ENCODE measurements around the gene CUL9.

DNA sequence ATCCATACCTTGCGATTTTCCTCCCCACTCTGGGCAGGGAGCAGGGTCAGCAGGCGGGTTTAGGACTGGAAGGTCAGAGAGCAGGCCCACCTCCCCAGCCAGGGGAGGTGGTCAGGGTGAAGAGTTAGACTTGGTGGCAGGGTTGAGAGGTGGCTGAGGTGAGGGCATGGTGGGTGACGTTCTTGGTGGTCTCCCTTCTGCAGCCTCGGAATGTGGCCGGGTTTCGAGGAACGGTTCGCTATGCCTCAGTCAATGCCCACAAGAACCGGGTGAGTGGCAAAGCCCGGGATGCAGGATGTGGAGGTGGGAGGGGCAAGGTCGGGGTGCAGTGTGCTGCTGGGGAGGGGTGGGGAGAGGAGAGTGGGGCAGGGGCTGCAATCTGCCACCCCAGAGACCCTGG is 72.8 kb downstream of the CUL9 start:
- TF ChIP-seq, protein P1, sequence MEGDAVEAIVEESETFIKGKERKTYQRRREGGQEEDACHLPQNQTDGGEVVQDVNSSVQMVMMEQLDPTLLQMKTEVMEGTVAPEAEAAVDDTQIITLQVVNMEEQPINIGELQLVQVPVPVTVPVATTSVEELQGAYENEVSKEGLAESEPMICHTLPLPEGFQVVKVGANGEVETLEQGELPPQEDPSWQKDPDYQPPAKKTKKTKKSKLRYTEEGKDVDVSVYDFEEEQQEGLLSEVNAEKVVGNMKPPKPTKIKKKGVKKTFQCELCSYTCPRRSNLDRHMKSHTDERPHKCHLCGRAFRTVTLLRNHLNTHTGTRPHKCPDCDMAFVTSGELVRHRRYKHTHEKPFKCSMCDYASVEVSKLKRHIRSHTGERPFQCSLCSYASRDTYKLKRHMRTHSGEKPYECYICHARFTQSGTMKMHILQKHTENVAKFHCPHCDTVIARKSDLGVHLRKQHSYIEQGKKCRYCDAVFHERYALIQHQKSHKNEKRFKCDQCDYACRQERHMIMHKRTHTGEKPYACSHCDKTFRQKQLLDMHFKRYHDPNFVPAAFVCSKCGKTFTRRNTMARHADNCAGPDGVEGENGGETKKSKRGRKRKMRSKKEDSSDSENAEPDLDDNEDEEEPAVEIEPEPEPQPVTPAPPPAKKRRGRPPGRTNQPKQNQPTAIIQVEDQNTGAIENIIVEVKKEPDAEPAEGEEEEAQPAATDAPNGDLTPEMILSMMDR (conservative IDR thresholded peaks at IDR 0.05; ENCODE audit: low read length): no peak
- TF ChIP-seq EZH2phosphoT487 (IDR thresholded peaks at IDR 0.05; ENCODE audit: borderline replicate concordance, low read depth, low read length): no peak
